Endothelial cell of umbilical vein (primary cell): ENCODE results near the gene JARID2. TPM values are rescaled to one million over a fixed set of nuclear protein-coding genes. Genes with fewer than 3 reads are reported as not detected.

Experiments used
- BruUV-seq: library from RNA; stranded (reverse); fragments of 400-500 nt; replicated peaks from 2 replicates; lab custom pipeline; 2021; lab: Mats Ljungman, UMichigan
- CTCF ChIA-PET: fragments of 300-600, 350-600 bp; sonication (Branson Sonifier 250); formaldehyde crosslinking; loops from one replicate; lab custom pipeline; 2021; ENCODE audit warnings: antibody characterized with exemption, inconsistent platforms; lab: Charles Lee
- POLR2A ChIA-PET: fragments of 300-600, 350-600 bp; sonication (Branson Sonifier 250); formaldehyde crosslinking; loops from one replicate; lab custom pipeline; 2021; ENCODE audit warnings: antibody characterized with exemption, inconsistent platforms; lab: Charles Lee
- DNase-seq: peaks from one replicate; pipeline ENCODE4 v3.0.0-alpha.2; 2011; ENCODE audit warnings: low read depth, low spot score
- FAIRE-seq: peaks from 2 replicates; lab custom pipeline; 2011; peaks lifted over from hg19 to GRCh38; lab: Jason Lieb, UNC
- H2AFZ ChIP-seq: 2 replicates; pipeline ENCODE4 v1.6.0; 2012; ENCODE audit warnings: low read depth, low read length, control low read depth, inconsistent platforms
- H3K27ac ChIP-seq: 2 replicates; pipeline ENCODE4 v1.5.1; 2011; ENCODE audit warnings: low read depth, mild to moderate bottlenecking, control low read depth, low read length, moderate library complexity; ENCODE audit not compliant: insufficient read depth
- H3K27me3 ChIP-seq, 2 experiments: 2 replicates each; pipeline versions ENCODE4 v1.6.0 to v1.6.1; 2011; ENCODE audit warnings: low read length in 2 of 2, mixed read lengths in 1 of 2; ENCODE audit not compliant: control insufficient read depth in 2 of 2, insufficient read depth in 2 of 2
- H3K36me3 ChIP-seq, 2 experiments: 2 replicates in 1 of 2; 3 replicates in 1 of 2; pipeline ENCODE4 v1.5.1; 2011; ENCODE audit warnings: low read length in 2 of 2, mild to moderate bottlenecking in 1 of 2, moderate library complexity in 1 of 2; ENCODE audit not compliant: control insufficient read depth in 2 of 2, insufficient read depth in 2 of 2; ENCODE audit errors: extremely low read depth in 1 of 2
- H3K4me1 ChIP-seq: 3 replicates; pipeline ENCODE4 v1.5.1; 2011; ENCODE audit warnings: mild to moderate bottlenecking, low read length; ENCODE audit not compliant: control insufficient read depth, insufficient read depth; ENCODE audit errors: extremely low read depth
- H3K4me2 ChIP-seq: 2 replicates; pipeline ENCODE4 v1.6.1; 2011; ENCODE audit warnings: low read length, control low read depth, mixed read lengths; ENCODE audit not compliant: insufficient read depth
- H3K4me3 ChIP-seq, 3 experiments: fragments of 200-600 bp in 1 of 3; sonication (generic), shearing (Covaris generic) in 1 of 3; replicated peaks in 1 of 3; 2 replicates each; pipeline ENCODE4 v1.5.1; 2011 to 2016; ENCODE audit warnings: control low read depth in 3 of 3, low read length in 3 of 3, mild to moderate bottlenecking in 2 of 3, inconsistent platforms in 1 of 3, low read depth in 1 of 3, moderate library complexity in 1 of 3; ENCODE audit not compliant: insufficient read depth in 1 of 3
- H3K79me2 ChIP-seq: 2 replicates; pipeline ENCODE4 v1.6.0; 2012; ENCODE audit warnings: low read length, inconsistent platforms; ENCODE audit not compliant: control insufficient read depth, insufficient read depth
- H3K9ac ChIP-seq: replicated peaks from 2 replicates; pipeline ENCODE3; 2011; ENCODE audit warnings: low read length, control low read depth; ENCODE audit not compliant: insufficient read depth; ENCODE audit errors: extremely low read depth
- H3K9me1 ChIP-seq: replicated peaks from 3 replicates; pipeline ENCODE4 v1.6.0; 2011; ENCODE audit warnings: mild to moderate bottlenecking, low read length; ENCODE audit not compliant: control insufficient read depth, insufficient read depth; ENCODE audit errors: extremely low read depth
- H3K9me3 ChIP-seq: replicated peaks from 2 replicates; pipeline ENCODE4 v1.5.1; 2012; ENCODE audit warnings: low read length, inconsistent platforms; ENCODE audit not compliant: control insufficient read depth, insufficient read depth
- H4K20me1 ChIP-seq: replicated peaks from 2 replicates; pipeline ENCODE3; 2011; ENCODE audit warnings: mild to moderate bottlenecking, low read length; ENCODE audit not compliant: control insufficient read depth, insufficient read depth; ENCODE audit errors: extremely low read depth
- CTCF ChIP-seq, 2 donors: IDR thresholded peaks; 1 replicate in 1 of 2; 2 replicates in 1 of 2; pipeline ENCODE4 v1.5.1; 2011; ENCODE audit warnings: low read length in 2 of 2, mild to moderate bottlenecking in 2 of 2, moderate library complexity in 2 of 2, control low read depth in 1 of 2, inconsistent platforms in 1 of 2, low read depth in 1 of 2; ENCODE audit not compliant: insufficient read depth in 1 of 2; ENCODE audit errors: extremely low read depth in 1 of 2
- GATA2 ChIP-seq: IDR thresholded peaks from 2 replicates; pipeline ENCODE4 v1.7.0; 2011; ENCODE audit warnings: low read depth, mild to moderate bottlenecking, moderate library complexity, mixed read lengths, low read length; ENCODE audit not compliant: insufficient read length, insufficient read depth
- JUN ChIP-seq: IDR thresholded peaks from 2 replicates; pipeline ENCODE4 v1.6.1; 2011; ENCODE audit warnings: borderline replicate concordance, low read depth; ENCODE audit not compliant: insufficient read length, insufficient read depth
- MAX ChIP-seq: IDR thresholded peaks from 2 replicates; pipeline ENCODE4 v1.6.1; 2011; ENCODE audit not compliant: insufficient read depth, insufficient read length
- MYC ChIP-seq: IDR thresholded peaks from one replicate; pipeline ENCODE4 v1.6.1; 2011; ENCODE audit warnings: mild to moderate bottlenecking, low read depth, low read length
- POLR2A ChIP-seq: IDR thresholded peaks from 2 replicates; pipeline ENCODE4 v1.6.1; 2012; ENCODE audit warnings: low read depth, mild to moderate bottlenecking, control low read depth, low read length
- POLR2AphosphoS5 ChIP-seq: IDR thresholded peaks from 2 replicates; pipeline ENCODE4 v1.6.1; 2012; ENCODE audit warnings: low read depth, mild to moderate bottlenecking, control low read depth, low read length, moderate library complexity; ENCODE audit not compliant: insufficient read depth
- dilution Hi-C: fragments of 300-500 bp; cut with MboI; formaldehyde crosslinking; loops from one replicate; pipeline ENCODE4 v1.15.0; 2019; ENCODE audit warnings: low sequenced_read_pairs; ENCODE audit not compliant: extremely low pct_ligation_motif_present
- intact Hi-C: fragments of 100-400 bp; cut with micrococcal nuclease; formaldehyde crosslinking; loops from one replicate; pipeline ENCODE4 v1.10.0; 2022
- polyA plus RNA-seq, 4 experiments: library from polyadenylated mRNA; depleted of rRNA in 3 of 4; stranded (reverse) in 3 of 4; unstranded in 1 of 4; fragments of >200 nt; gene quantifications; 2 replicates each; pipeline versions ENCODE4 v1.2.1 to v1.2.3, GENCODE V29; 2011 to 2012; ENCODE audit warnings: missing spikeins in 1 of 4
- total RNA-seq: library from RNA; stranded (reverse); gene quantifications from 2 replicates; pipeline ENCODE4 v1.2.3, GENCODE V29; 2021

JARID2 gene
- total and polyA plus RNA-seq, 2 donors (not counting 3 experiments of a cell fraction or from before 2014, with no cell fraction given) = 2.9 to 10.6 TPM

- no peaks in the 10 kb centered on the region for H3K27me3 ChIP-seq
- no peak for DNase-seq
- dilution Hi-C loops (no loop called here), intact Hi-C loops (no loop called here)
- H4K20me1 ChIP-seq = no peaks in the 10 kb centered on the region
- no peaks in the 10 kb centered on the region for H3K4me1 ChIP-seq
- H3K4me2 ChIP-seq = no peak overlapping the region
- POLR2A ChIA-PET = no interaction called here
- H3K9ac ChIP-seq = no peak overlapping the region
- BruUV-seq = no TSS peak
- H3K36me3 ChIP-seq = no peaks in the 10 kb centered on the region
- TF ChIP-seq JUN (no peak), POLR2A (no peak), GATA2 (no peak)
- H3K9me1 ChIP-seq = no peaks in the 10 kb centered on the region
- CTCF ChIA-PET = no interaction called here
- no peaks in the 10 kb centered on the region for H3K9me3 ChIP-seq
- no peak overlapping the region for H3K4me3 ChIP-seq
- H3K79me2 ChIP-seq = no peaks in the 10 kb centered on the region
- FAIRE-seq = no peak
- no peak overlapping the region for H3K27ac ChIP-seq
- no peak overlapping the region for H2AFZ ChIP-seq
These were observed 127.1 kb downstream of the JARID2 start for GRCh38 chr6:15372932-15373331.

- FAIRE-seq = no peak
These were observed 128.2 kb downstream of the JARID2 start for GRCh38 chr6:15374119-15374518.

More at GRCh38 chr6:15374119-15374518, 128.2 kb downstream of the JARID2 start:
- H3K4me2 ChIP-seq = no peak overlapping the region
- no peak overlapping the region for H2AFZ ChIP-seq
- no peak overlapping the region for H3K27ac ChIP-seq
- dilution Hi-C loops = no loop called here
- H3K9me3 ChIP-seq = no peaks in the 10 kb centered on the region
- no peaks in the 10 kb centered on the region for H4K20me1 ChIP-seq
- no peaks in the 10 kb centered on the region for H3K79me2 ChIP-seq
- intact Hi-C loops = no loop called here
- H3K9me1 ChIP-seq = no peaks in the 10 kb centered on the region
- H3K36me3 ChIP-seq = no peaks in the 10 kb centered on the region
- no peaks in the 10 kb centered on the region for H3K4me1 ChIP-seq
- H3K27me3 ChIP-seq = no peaks in the 10 kb centered on the region
- no peak overlapping the region for H3K4me3 ChIP-seq
- H3K9ac ChIP-seq = no peak overlapping the region
- BruUV-seq = no TSS peak
- no peak for TF ChIP-seq GATA2
- TF ChIP-seq MAX = no peak
- TF ChIP-seq POLR2AphosphoS5 = no peak
- TF ChIP-seq MYC = no peak
- TF ChIP-seq POLR2A = no peak
- TF ChIP-seq CTCF (IDR thresholded peaks at IDR 0.05; ENCODE audit: extremely low read depth in 1 of 2, insufficient read depth in 1 of 2, low read depth in 1 of 2, low read length in 2 of 2) = no peak
- ChIA-PET CTCF (interaction anchor here (1.2 kb wide), 1 partner anchor 131 kb away, joined by 3 read pairs; no protein-coding TSS in a partner anchor), POLR2A (no interaction called here)
- DNase-seq = no peak
